22Rv1 (cell line): ENCODE data around the gene ZNF212.

Experiments
- ZFX ChIP-seq: fragments of 450-650 bp; IDR thresholded peaks from 2 replicates; pipeline ENCODE4 v1.6.1; 2017; ENCODE audit warnings: antibody characterized with exemption, borderline replicate concordance
- TF ChIP-seq, protein P1 (sequence below): fragments of 450-650 bp; IDR thresholded peaks from 2 replicates; pipeline ENCODE4 v1.5.1; 2017; ENCODE audit warnings: mild to moderate bottlenecking

DNA sequence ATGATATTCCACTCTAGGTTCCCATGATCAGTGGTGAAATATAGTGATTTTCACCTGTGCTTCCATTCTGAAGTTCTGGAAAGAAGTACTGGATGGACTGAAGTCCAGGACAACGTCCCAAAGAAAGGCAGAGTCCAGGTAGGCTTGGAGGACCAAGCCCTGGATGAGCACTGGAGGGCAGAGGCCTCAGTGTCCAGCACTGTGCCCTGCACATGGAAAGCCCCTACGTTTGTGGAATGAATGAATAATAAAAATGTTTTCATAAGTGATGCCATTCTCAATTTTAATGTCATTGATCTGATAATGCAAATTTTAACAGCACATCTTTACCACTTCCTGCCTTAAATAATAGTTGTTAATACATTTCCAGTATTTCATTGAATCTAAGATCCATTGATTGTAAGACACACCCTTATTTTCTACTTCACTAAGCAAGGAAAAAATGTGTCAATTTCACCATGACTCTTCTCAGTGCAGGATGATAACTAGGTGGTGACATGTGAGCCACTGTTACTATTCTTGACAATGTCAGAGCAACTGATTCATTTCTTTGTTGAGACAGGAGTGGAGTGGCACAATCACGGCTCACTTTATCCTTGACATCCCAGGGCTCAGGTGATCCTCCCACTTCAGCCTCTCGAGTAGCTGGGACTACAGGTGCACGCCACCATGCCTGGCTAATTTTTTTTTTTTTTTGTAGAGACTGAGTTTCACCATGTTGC is 57.7 kb downstream of the ZNF212 start:
- TF ChIP-seq, protein P1, sequence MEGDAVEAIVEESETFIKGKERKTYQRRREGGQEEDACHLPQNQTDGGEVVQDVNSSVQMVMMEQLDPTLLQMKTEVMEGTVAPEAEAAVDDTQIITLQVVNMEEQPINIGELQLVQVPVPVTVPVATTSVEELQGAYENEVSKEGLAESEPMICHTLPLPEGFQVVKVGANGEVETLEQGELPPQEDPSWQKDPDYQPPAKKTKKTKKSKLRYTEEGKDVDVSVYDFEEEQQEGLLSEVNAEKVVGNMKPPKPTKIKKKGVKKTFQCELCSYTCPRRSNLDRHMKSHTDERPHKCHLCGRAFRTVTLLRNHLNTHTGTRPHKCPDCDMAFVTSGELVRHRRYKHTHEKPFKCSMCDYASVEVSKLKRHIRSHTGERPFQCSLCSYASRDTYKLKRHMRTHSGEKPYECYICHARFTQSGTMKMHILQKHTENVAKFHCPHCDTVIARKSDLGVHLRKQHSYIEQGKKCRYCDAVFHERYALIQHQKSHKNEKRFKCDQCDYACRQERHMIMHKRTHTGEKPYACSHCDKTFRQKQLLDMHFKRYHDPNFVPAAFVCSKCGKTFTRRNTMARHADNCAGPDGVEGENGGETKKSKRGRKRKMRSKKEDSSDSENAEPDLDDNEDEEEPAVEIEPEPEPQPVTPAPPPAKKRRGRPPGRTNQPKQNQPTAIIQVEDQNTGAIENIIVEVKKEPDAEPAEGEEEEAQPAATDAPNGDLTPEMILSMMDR = no peak
- no peak for TF ChIP-seq ZFX
